Omental fat pad (tissue), 4 donors: ENCODE results near the gene HDDC3. TPM values are rescaled to one million over a fixed set of nuclear protein-coding genes. Genes with fewer than 3 reads are reported as not detected.

Experiments used
- ATAC-seq: fragments of 150-250 bp; one replicate; pipeline ENCODE4 v1.9.1; 2016; ENCODE audit warnings: mild to moderate bottlenecking, moderate library complexity; ENCODE audit not compliant: low FRiP score
- DNase-seq: peaks from one replicate; pipeline ENCODE4 v3.0.0-alpha.2; 2019; ENCODE audit warnings: low spot score
- CTCF ChIP-seq, 3 donors: fragments of 450-650 bp; IDR thresholded peaks; one replicate each; pipeline ENCODE4 v1.5.1; 2016 to 2017; ENCODE audit warnings: antibody characterized with exemption in 3 of 3, mild to moderate bottlenecking in 3 of 3, moderate library complexity in 2 of 3
- total RNA-seq, 4 donors: library from RNA; depleted of rRNA; stranded (reverse); fragments of >200 nt; gene quantifications; one replicate each; pipeline ENCODE4 v1.1.0, GENCODE V29; 2016

Gene HDDC3
- total RNA-seq, 4 donors from 2014 or later, result 11.2 to 27.3 (median 18.0) TPM

DNA sequence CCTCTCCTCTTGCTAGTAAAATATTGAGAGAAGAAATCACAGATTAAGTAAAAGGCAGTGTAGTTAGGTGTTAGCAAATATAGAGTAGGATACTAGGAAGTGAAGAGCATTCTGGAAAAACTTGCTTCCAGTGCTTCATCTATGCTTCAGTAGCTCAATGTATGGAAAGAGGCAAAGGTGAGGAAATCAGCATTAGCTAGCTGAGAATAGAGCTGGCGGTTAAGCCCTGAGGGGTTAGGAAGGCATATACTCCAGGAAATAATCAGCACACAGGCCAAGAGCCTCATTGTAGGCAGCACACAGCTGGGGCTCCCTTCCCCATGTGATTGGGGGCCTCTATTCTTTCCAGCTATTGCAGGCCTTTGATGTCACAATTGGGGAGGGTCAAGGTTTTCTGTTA lies 36.1 kb upstream of the HDDC3 start:
- ATAC-seq (no peak), DNase-seq (no peak)
- TF ChIP-seq CTCF (IDR thresholded peaks at IDR 0.05), result no peak

DNA sequence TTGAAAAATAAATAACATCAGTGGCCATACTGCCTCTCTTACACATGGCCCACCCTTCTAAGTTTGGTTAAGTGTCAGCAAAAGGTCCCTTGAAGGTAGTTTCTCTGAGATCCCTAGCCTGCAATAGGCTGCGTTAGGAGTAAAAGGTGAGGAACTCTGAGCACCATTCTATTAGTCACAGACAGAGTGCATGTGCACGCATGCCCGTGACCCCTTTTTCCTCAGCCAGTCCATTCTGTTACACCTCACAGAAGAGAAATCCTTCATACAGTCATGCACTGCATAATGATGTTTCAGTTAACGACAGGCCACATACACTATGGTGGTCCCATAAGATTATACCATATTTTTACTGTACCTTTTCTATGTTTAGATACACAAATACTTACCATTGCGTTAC lies 34.9 kb upstream of the HDDC3 start:
- DNase-seq (no peak), ATAC-seq (no peak)
- TF ChIP-seq CTCF (IDR thresholded peaks at IDR 0.05), result no peak

DNA sequence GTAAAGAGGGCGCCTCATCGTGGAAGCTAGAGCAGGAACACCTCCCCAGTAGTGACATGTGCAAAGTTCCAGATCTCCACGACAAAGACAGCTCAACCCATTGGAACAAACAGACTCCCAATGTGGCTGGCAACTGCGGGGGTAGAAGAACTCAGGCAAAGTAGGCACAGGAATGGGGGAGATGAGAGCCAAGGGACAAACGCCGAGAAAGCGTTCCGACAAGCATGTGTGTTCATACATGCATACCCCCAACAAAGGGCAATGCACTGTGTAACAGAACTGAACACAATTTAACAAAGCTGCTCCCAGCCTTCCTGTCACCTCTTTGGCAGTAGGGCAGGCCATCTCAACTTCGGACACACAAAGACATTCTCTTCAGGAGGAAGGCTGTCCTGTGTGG lies 33.9 kb upstream of the HDDC3 start:
- DNase-seq (no peak), ATAC-seq (no peak)
- no peak for TF ChIP-seq CTCF (IDR thresholded peaks at IDR 0.05)

DNA sequence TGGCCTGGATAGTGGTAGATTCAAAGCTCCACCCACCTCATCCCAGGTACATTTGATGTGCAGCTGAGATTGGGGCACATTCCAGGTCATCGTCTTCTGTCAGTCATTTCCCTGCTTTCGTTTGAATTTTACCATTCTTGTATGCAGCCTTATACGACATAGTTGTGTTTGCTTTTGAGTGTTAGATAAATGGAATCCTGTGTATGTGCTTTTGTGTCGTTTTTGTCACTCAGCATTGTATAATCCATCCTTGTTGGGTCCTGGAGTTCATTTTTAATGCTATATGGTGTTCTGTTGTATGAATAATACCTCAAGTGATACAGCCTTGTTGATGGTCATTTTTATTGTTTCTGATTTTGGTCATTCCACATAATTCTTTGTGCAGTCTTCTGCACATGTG lies 29.7 kb upstream of the HDDC3 start:
- no peak for ATAC-seq
- no peak for DNase-seq
- no peak for TF ChIP-seq CTCF (IDR thresholded peaks at IDR 0.05)

GRCh38 chr15:90960298-90961091 lies 28.1 kb upstream of the HDDC3 start:
- no peak for DNase-seq
- TF ChIP-seq CTCF (IDR thresholded peaks at IDR 0.05), result no peak
- no peak for ATAC-seq

- DNase-seq, result no peak
- TF ChIP-seq CTCF (IDR thresholded peaks at IDR 0.05), result no peak
- ATAC-seq, result no peak
These were observed 27.5 kb upstream of the HDDC3 start for GRCh38 chr15:90959894-90960293.

DNA sequence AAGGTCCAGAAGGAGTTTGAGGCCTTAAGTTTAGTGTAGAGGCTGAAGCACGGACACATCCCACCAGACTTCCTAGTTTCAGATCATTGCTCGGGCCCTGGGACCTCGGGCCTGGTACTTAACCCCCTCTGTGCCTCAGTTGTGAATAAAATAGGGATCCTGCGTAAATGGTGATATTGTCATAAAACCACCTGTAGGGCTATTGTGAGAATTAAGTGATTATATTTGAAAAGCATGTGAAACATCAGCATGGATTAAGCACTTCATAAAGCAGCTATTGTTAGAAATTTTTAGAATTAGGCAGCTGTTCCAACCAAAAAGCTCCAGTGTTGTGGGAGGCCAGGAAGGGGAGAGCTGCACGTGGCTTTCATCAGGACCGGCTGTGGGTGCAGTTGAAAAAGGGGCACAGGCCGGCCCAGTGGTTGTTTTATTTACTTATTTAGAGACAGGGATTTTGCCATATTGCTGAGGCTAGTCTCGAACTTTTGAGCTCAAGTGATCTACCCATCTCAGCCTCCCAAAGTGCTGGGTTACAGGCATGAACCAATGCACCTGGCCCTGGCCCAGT lies 26.8 kb upstream of the HDDC3 start:
- no peak for TF ChIP-seq CTCF (IDR thresholded peaks at IDR 0.05)
- ATAC-seq (no peak), DNase-seq (no peak)
